H9 (cell line): Measurements from ENCODE around the gene ITPA. TPM values are rescaled to one million over a fixed set of nuclear protein-coding genes. Genes with fewer than 3 reads are reported as not detected.
A peak's percentile ranks its signal among the peaks of the same experiment; 100 is the strongest.

ENCODE experiments used
- DNase-seq: peaks from one replicate; pipeline ENCODE4 v3.0.0-alpha.2; 2017
- H2AFZ ChIP-seq: one replicate; pipeline ENCODE4 v1.6.1; 2013; ENCODE audit warnings: mild to moderate bottlenecking, low read length, control low read depth, moderate library complexity
- H2AK5ac ChIP-seq: 2 replicates; pipeline ENCODE4 v1.6.1; 2013; ENCODE audit warnings: low read length, control low read depth, mixed read lengths; ENCODE audit not compliant: insufficient read length
- H2BK120ac ChIP-seq: one replicate; pipeline ENCODE4 v1.6.1; 2013; ENCODE audit warnings: low read depth, mild to moderate bottlenecking, low read length, control low read depth, inconsistent platforms; ENCODE audit not compliant: poor library complexity, severe bottlenecking
- H2BK12ac ChIP-seq: 2 replicates; pipeline ENCODE4 v1.6.1; 2013; ENCODE audit warnings: low read length, control low read depth, mixed read lengths, low read depth; ENCODE audit not compliant: insufficient read length
- H2BK15ac ChIP-seq: 2 replicates; pipeline ENCODE4 v1.6.1; 2013; ENCODE audit warnings: low read depth, low read length, control low read depth
- H2BK20ac ChIP-seq: one replicate; pipeline ENCODE4 v1.6.1; 2013; ENCODE audit warnings: low read depth, mild to moderate bottlenecking, low read length, control low read depth, inconsistent platforms; ENCODE audit not compliant: poor library complexity, severe bottlenecking
- H2BK5ac ChIP-seq: 2 replicates; pipeline ENCODE4 v1.6.1; 2013; ENCODE audit warnings: low read length, control low read depth, mixed read lengths; ENCODE audit not compliant: insufficient read length
- H3K14ac ChIP-seq: 2 replicates; pipeline ENCODE4 v1.6.1; 2013; ENCODE audit warnings: low read length, control low read depth; ENCODE audit not compliant: insufficient read depth
- H3K18ac ChIP-seq: 2 replicates; pipeline ENCODE4 v1.6.1; 2013; ENCODE audit warnings: low read depth, mild to moderate bottlenecking, mixed read lengths, low read length, control low read depth; ENCODE audit not compliant: insufficient read length
- H3K23ac ChIP-seq: 2 replicates; pipeline ENCODE4 v1.6.1; 2013; ENCODE audit warnings: low read length, control low read depth, mixed read lengths, low read depth; ENCODE audit not compliant: insufficient read length
- H3K23me2 ChIP-seq: 2 replicates; pipeline ENCODE4 v1.6.1; 2013; ENCODE audit warnings: low read depth, mild to moderate bottlenecking, mixed read lengths, low read length, control low read depth; ENCODE audit not compliant: insufficient read length, poor library complexity, severe bottlenecking
- H3K27ac ChIP-seq: 2 replicates; pipeline ENCODE4 v1.5.1; 2013; ENCODE audit warnings: low read length, control low read depth, mixed read lengths, low read depth; ENCODE audit not compliant: insufficient read length
- H3K27me3 ChIP-seq: 2 replicates; pipeline ENCODE4 v1.6.1; 2013; ENCODE audit warnings: low read length, control low read depth, inconsistent platforms; ENCODE audit not compliant: insufficient read depth
- H3K4ac ChIP-seq: 2 replicates; pipeline ENCODE4 v1.6.1; 2013; ENCODE audit warnings: low read depth, mild to moderate bottlenecking, control low read depth, inconsistent platforms, low read length, moderate library complexity
- H3K4me1 ChIP-seq: 2 replicates; pipeline ENCODE4 v1.6.1; 2013; ENCODE audit warnings: low read length, control low read depth, inconsistent platforms; ENCODE audit not compliant: insufficient read depth
- H3K4me2 ChIP-seq: 2 replicates; pipeline ENCODE4 v1.6.1; 2013; ENCODE audit warnings: low read length, control low read depth, mixed read lengths; ENCODE audit not compliant: insufficient read length, insufficient read depth
- H3K56ac ChIP-seq: 2 replicates; pipeline ENCODE4 v1.6.1; 2013; ENCODE audit warnings: low read depth, mild to moderate bottlenecking, mixed read lengths, low read length, control low read depth; ENCODE audit not compliant: insufficient read length
- H3K79me1 ChIP-seq: 2 replicates; pipeline ENCODE4 v1.6.1; 2013; ENCODE audit warnings: low read depth, mild to moderate bottlenecking, moderate library complexity, low read length, control low read depth, inconsistent platforms; ENCODE audit not compliant: insufficient read depth, poor library complexity, severe bottlenecking
- H3K79me2 ChIP-seq: 2 replicates; pipeline ENCODE4 v1.6.1; 2013; ENCODE audit warnings: low read length, control low read depth, inconsistent platforms; ENCODE audit not compliant: insufficient read depth
- H3K9ac ChIP-seq: 2 replicates; pipeline ENCODE4 v1.6.1; 2013; ENCODE audit warnings: low read length, control low read depth, mixed read lengths; ENCODE audit not compliant: insufficient read length; ENCODE audit errors: extremely low read depth
- H3K9me3 ChIP-seq: one replicate; pipeline ENCODE4 v1.6.1; 2013; ENCODE audit warnings: low read depth, low read length, inconsistent platforms; ENCODE audit not compliant: control insufficient read depth
- H3T11ph ChIP-seq: one replicate; pipeline ENCODE4 v1.6.1; 2013; ENCODE audit warnings: mild to moderate bottlenecking, low read length, control low read depth, inconsistent platforms
- H4K20me1 ChIP-seq: one replicate; pipeline ENCODE4 v1.6.1; 2013; ENCODE audit not compliant: control insufficient read depth, insufficient read length, insufficient read depth
- H4K5ac ChIP-seq: 2 replicates; pipeline ENCODE4 v1.6.1; 2013; ENCODE audit warnings: low read depth, mild to moderate bottlenecking, mixed read lengths, low read length, control low read depth; ENCODE audit not compliant: insufficient read length
- H4K8ac ChIP-seq: replicated peaks from 2 replicates; pipeline ENCODE4 v1.6.1; 2013; ENCODE audit warnings: low read length, control low read depth, mixed read lengths, low read depth; ENCODE audit not compliant: insufficient read length
- H4K91ac ChIP-seq: 2 replicates; pipeline ENCODE4 v1.6.1; 2013; ENCODE audit warnings: low read depth, mild to moderate bottlenecking, moderate library complexity, mixed read lengths, low read length, control low read depth; ENCODE audit not compliant: insufficient read length
- H3K27ac Mint-ChIP-seq, 3 experiments: 2 replicates in 2 of 3; 3 replicates in 1 of 3; pipeline ENCODE4 v1.8.0; 2020 to 2021; ENCODE audit warnings: mixed read lengths in 3 of 3, mild to moderate bottlenecking in 1 of 3, moderate library complexity in 1 of 3
- H3K27me3 Mint-ChIP-seq: 2 replicates; pipeline ENCODE4 v1.8.0; 2021; ENCODE audit warnings: low read depth, mild to moderate bottlenecking, moderate library complexity, mixed read lengths
- H3K36me3 Mint-ChIP-seq, 3 experiments: 2 replicates in 2 of 3; 3 replicates in 1 of 3; pipeline ENCODE4 v1.8.0; 2020 to 2021; ENCODE audit warnings: low read depth in 3 of 3, mixed read lengths in 3 of 3; ENCODE audit not compliant: insufficient read depth in 1 of 3
- H3K4me1 Mint-ChIP-seq, 2 experiments: 2 replicates each; pipeline ENCODE4 v1.8.0; 2020; ENCODE audit warnings: mixed read lengths in 2 of 2
- H3K4me3 Mint-ChIP-seq, 2 experiments: 2 replicates in 1 of 2; 3 replicates in 1 of 2; pipeline ENCODE4 v1.8.0; 2020 to 2021; ENCODE audit warnings: mild to moderate bottlenecking in 2 of 2, mixed read lengths in 2 of 2, moderate library complexity in 1 of 2
- H3K9me3 Mint-ChIP-seq, 2 experiments: 2 replicates in 1 of 2; 3 replicates in 1 of 2; pipeline ENCODE4 v1.8.0; 2020; ENCODE audit warnings: mild to moderate bottlenecking in 2 of 2, mixed read lengths in 2 of 2, moderate library complexity in 1 of 2
- WGBS: extraction: QIAGEN DNeasy Blood & Tissue Kit; methylation state at CpG from one replicate; pipeline ENCODE4 v1.1.7; 2013; ENCODE audit warnings: missing lambda C conversion rate, low lambda C conversion rate, mixed read lengths; ENCODE audit not compliant: insufficient read length; ENCODE audit errors: extremely low coverage; 5-methylcytosine and 5-hydroxymethylcytosine counted together
- total RNA-seq: library from RNA; stranded (reverse); gene quantifications from 2 replicates; pipeline ENCODE4 v1.2.1, GENCODE V29; 2021
- TF ChIP-seq, protein P1 (sequence below): fragments of 200-600 bp; sonication (generic); conservative IDR thresholded peaks from 3 replicates; pipeline ENCODE4 v1.8.0; 2021; ENCODE audit warnings: antibody characterized with exemption, mild to moderate bottlenecking

Gene ITPA
- total RNA-seq, 1 experiment from 2014 or later: 74.5 TPM

DNA sequence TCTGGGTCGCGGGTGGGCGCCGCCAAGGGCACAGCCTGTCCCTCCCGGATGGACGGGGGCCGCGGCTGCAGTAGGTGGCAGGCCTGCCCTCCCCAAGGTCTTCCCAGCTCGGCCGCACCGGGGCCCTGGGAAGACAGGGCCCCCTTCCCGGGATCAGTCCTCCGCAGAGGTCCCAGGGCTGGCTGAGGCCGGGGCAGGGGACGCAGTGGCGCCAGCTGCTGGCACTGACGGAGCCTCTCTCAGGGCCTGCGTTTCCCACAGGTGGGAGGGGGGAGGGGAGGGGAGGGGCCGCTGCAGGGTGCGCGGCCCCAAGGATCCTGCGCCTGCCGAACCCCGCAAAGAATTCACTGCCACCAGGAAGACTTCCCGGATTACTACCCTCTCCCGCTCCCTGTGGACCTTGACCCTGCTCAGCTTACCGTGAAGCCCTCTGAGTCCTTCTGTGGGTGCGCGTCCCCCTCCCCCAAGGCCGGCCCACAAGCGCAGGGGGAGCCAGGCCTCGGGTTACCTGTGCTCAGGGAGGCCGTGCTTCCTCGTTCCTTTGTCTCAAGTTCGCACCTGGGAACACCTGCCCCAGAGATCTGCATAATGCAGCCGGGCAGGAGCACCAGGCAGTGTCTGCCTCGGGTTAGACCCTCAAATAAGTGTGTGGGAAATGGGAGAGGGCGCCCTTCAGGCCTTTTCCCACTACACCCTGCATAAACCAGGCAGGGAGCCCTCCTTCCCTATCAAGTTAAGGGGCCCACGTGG is 41.0 kb upstream of the ITPA start:
- peak overlapping the region; percentile 31 for H4K5ac ChIP-seq
- H3K4me2 ChIP-seq: peak overlapping the region; percentile 60
- Mint-ChIP-seq H3K4me1 (peaks cover 26 to 37% of the 10 kb centered on the region in 2 experiments), H3K4me3 (peak overlapping the region; percentile 72 to 74), H3K27me3 (peaks cover 17% of the 10 kb centered on the region), H3K27ac (peak overlapping the region; percentile 80 to 96 (median 96); a peak in 6 of 7 replicates), H3K9me3 (no peaks in the 10 kb centered on the region; a peak in 1 of 5 replicates), H3K36me3 (peaks cover 6 to 22% (median 7%) of the 10 kb centered on the region in 3 experiments; a peak in 6 of 7 replicates)
- H3K23me2 ChIP-seq: peaks cover 12% of the 10 kb centered on the region
- no peaks in the 10 kb centered on the region for H3K9me3 ChIP-seq
- no peak overlapping the region for H2AK5ac ChIP-seq
- TF ChIP-seq, protein P1, sequence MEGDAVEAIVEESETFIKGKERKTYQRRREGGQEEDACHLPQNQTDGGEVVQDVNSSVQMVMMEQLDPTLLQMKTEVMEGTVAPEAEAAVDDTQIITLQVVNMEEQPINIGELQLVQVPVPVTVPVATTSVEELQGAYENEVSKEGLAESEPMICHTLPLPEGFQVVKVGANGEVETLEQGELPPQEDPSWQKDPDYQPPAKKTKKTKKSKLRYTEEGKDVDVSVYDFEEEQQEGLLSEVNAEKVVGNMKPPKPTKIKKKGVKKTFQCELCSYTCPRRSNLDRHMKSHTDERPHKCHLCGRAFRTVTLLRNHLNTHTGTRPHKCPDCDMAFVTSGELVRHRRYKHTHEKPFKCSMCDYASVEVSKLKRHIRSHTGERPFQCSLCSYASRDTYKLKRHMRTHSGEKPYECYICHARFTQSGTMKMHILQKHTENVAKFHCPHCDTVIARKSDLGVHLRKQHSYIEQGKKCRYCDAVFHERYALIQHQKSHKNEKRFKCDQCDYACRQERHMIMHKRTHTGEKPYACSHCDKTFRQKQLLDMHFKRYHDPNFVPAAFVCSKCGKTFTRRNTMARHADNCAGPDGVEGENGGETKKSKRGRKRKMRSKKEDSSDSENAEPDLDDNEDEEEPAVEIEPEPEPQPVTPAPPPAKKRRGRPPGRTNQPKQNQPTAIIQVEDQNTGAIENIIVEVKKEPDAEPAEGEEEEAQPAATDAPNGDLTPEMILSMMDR: peak; percentile 34; the same call in 2 of the 3 replicates
- H3K9ac ChIP-seq: peak overlapping the region; percentile 71
- no peaks in the 10 kb centered on the region for H3K79me1 ChIP-seq
- no peaks in the 10 kb centered on the region for H3K27me3 ChIP-seq
- no CpG with 5 or more reads among the region's 39 CpGs for WGBS
- H3K23ac ChIP-seq: no peak overlapping the region
- no peaks in the 10 kb centered on the region for H4K20me1 ChIP-seq
- H2BK12ac ChIP-seq: no peak overlapping the region
- H3K27ac ChIP-seq: no peak overlapping the region
- no peaks in the 10 kb centered on the region for H3K79me2 ChIP-seq
- H4K8ac ChIP-seq: peak overlapping the region; percentile 23
- no peak overlapping the region for H3T11ph ChIP-seq
- H3K56ac ChIP-seq: no peak overlapping the region
- H2BK20ac ChIP-seq: no peak overlapping the region
- peak overlapping the region; percentile 98 for H3K14ac ChIP-seq
- H3K18ac ChIP-seq: peak overlapping the region; percentile 97
- peak overlapping the region; percentile 31 for H2BK120ac ChIP-seq
- H2BK15ac ChIP-seq: no peak overlapping the region
- no peak overlapping the region for H2AFZ ChIP-seq
- no peak overlapping the region for H2BK5ac ChIP-seq
- peak; percentile 86 for DNase-seq
- H3K4ac ChIP-seq: peak overlapping the region; percentile 10; the same call in 1 of the 2 replicates
- no peaks in the 10 kb centered on the region; the same call in 1 of the 2 replicates for H3K4me1 ChIP-seq
- H4K91ac ChIP-seq: no peak overlapping the region
